Occipital lobe (tissue), 2 donors: ENCODE data around the gene TTC31. TPM values are rescaled to one million over a fixed set of nuclear protein-coding genes. Genes with fewer than 3 reads are reported as not detected.
"Not testable (repeated sequence)": the region's sequence is repeated elsewhere in the genome, so short reads cannot be mapped to it uniquely, and the experiment has no call there.

Experiments used
- DNase-seq: peaks from one replicate; lab custom pipeline; 2025; lab: John Stamatoyannopoulos, UW
- total RNA-seq: library from RNA; depleted of rRNA; stranded (reverse); fragments of >200 nt; gene quantifications from one replicate; pipeline ENCODE4 v1.2.3, GENCODE V29; 2014

TTC31 gene
- total RNA-seq, 1 donor from 2014 or later, result 5.9 TPM

- not testable (repeated sequence) for DNase-seq
These were observed 839 bp downstream of the TTC31 start for GRCh38 chr2:74483675-74484164.

- no peak for DNase-seq
These were observed 3.3 kb downstream of the TTC31 start for GRCh38 chr2:74486141-74486540.

- DNase-seq, result no peak
These were observed 6.0 kb downstream of the TTC31 start for GRCh38 chr2:74488643-74489481.

GRCh38 chr2:74489906-74490305 is 7.0 kb downstream of the TTC31 start:
- no peak for DNase-seq

GRCh38 chr2:74491648-74492544 is 9.0 kb downstream of the TTC31 start:
- no peak for DNase-seq

- DNase-seq, result no peak
These were observed 10.7 kb downstream of the TTC31 start for GRCh38 chr2:74493546-74493945.

- DNase-seq, result no peak
These were observed 12.6 kb downstream of the TTC31 start for GRCh38 chr2:74495440-74495839.

- no peak for DNase-seq
These were observed 14.3 kb downstream of the TTC31 start for GRCh38 chr2:74496997-74497776.

- DNase-seq, result no peak
These were observed 15.1 kb downstream of the TTC31 start for GRCh38 chr2:74497777-74498499.

GRCh38 chr2:74498500-74499266 is 15.8 kb downstream of the TTC31 start:
- no peak for DNase-seq

GRCh38 chr2:74499267-74499939 is 16.5 kb downstream of the TTC31 start, which contains the start of gene LBX2:
LBX2 (minus strand) TSS chr2:74499603; CDS start chr2:74499537, 66 bp downstream.
- no peak for DNase-seq

- DNase-seq, result no peak
These were observed 17.2 kb downstream of the TTC31 start for GRCh38 chr2:74499940-74500577.

GRCh38 chr2:74500578-74500946 is 17.7 kb downstream of the TTC31 start:
- DNase-seq, result no peak

GRCh38 chr2:74501335-74502071 is 18.6 kb downstream of the TTC31 start:
- DNase-seq, result no peak

GRCh38 chr2:74502147-74502719 is 19.4 kb downstream of the TTC31 start:
- no peak for DNase-seq

GRCh38 chr2:74502720-74503505 is 20.0 kb downstream of the TTC31 start:
- no peak for DNase-seq
